HCT116 (cell line): ENCODE results near the gene AUTS2. TPM values are rescaled to one million over a fixed set of nuclear protein-coding genes. Genes with fewer than 3 reads are reported as not detected.

ENCODE experiments used
- ATAC-seq: fragments of 200-7000 bp; cut with Tn5 transposase; 2 replicates; pipeline ENCODE4 v1.9.1; 2020; ENCODE audit warnings: mild to moderate bottlenecking, moderate library complexity
- BruUV-seq: library from RNA; stranded (reverse); fragments of 400-500 nt; replicated peaks from 2 replicates; lab custom pipeline; 2021; lab: Mats Ljungman, UMichigan
- CTCF ChIA-PET: fragments of 300-600 bp; sonication (Branson Sonifier 250); formaldehyde crosslinking; loops from one replicate; lab custom pipeline; 2021; ENCODE audit warnings: antibody characterized with exemption; lab: Charles Lee
- POLR2A ChIA-PET: fragments of 300-600, 350-600 bp; sonication (Branson Sonifier 250); formaldehyde crosslinking; loops from one replicate; lab custom pipeline; 2021; ENCODE audit warnings: antibody characterized with exemption; lab: Charles Lee
- RAD21 ChIA-PET, 2 experiments: fragments of 300-600 bp; sonication (Branson Sonifier 250); formaldehyde crosslinking; loops; one replicate each; lab custom pipeline; 2023; ENCODE audit warnings: low total read pairs in 2 of 2; ENCODE audit not compliant: uncharacterized antibody in 2 of 2, unreplicated experiment in 2 of 2, low non-redundant PET in 1 of 2; lab: Charles Lee
- DNase-seq: peaks from one replicate; pipeline ENCODE4 v3.0.0-alpha.2; 2010; ENCODE audit warnings: low read depth, low spot score
- H2AFZ ChIP-seq: fragments of 200-600 bp; shearing (Covaris generic), sonication (generic); 2 replicates; pipeline ENCODE4 v1.6.1; 2017; ENCODE audit warnings: low read depth, mixed run types, mixed read lengths, antibody characterized with exemption, low read length; ENCODE audit not compliant: poor library complexity, severe bottlenecking
- H3K27ac ChIP-seq: 2 replicates; pipeline ENCODE4 v1.5.1; 2012; ENCODE audit warnings: low read depth, low read length
- H3K27me3 ChIP-seq: fragments of 200-600 bp; sonication (generic); 2 replicates; pipeline ENCODE4 v1.6.1; 2016; ENCODE audit warnings: mixed run types, low read length, mixed read lengths; ENCODE audit not compliant: insufficient read depth
- H3K36me3 ChIP-seq, 2 experiments: fragments of 200-500 bp in 1 of 2; fragments of 200-600 bp in 1 of 2; sonication (Bioruptor generic) in 1 of 2; sonication (generic) in 1 of 2; 2 replicates each; pipeline versions ENCODE4 v1.5.1 to v1.6.1; 2014 to 2016; ENCODE audit warnings: low read length in 2 of 2, inconsistent platforms in 1 of 2, mixed read lengths in 1 of 2, mixed run types in 1 of 2; ENCODE audit not compliant: insufficient read depth in 2 of 2, control insufficient read depth in 1 of 2
- H3K4me1 ChIP-seq, 2 experiments: fragments of 200-600 bp in 1 of 2; sonication (generic) in 1 of 2; 2 replicates each; pipeline versions ENCODE4 v1.5.1 to v1.6.1; 2012 to 2017; ENCODE audit warnings: low read length in 2 of 2, inconsistent platforms in 1 of 2, mild to moderate bottlenecking in 1 of 2, mixed read lengths in 1 of 2, mixed run types in 1 of 2, moderate library complexity in 1 of 2; ENCODE audit not compliant: insufficient read depth in 2 of 2, control insufficient read depth in 1 of 2
- H3K4me2 ChIP-seq: fragments of 200-600 bp; sonication (generic); 2 replicates; pipeline ENCODE4 v1.6.1; 2017; ENCODE audit warnings: mixed run types, low read length, mixed read lengths
- H3K4me3 ChIP-seq, 2 experiments: fragments of 200-600 bp in 1 of 2; sonication (generic) in 1 of 2; replicated peaks in 1 of 2; 2 replicates each; pipeline ENCODE4 v1.5.1; 2011 to 2016; ENCODE audit warnings: low read length in 2 of 2, control low read depth in 1 of 2, low read depth in 1 of 2, mild to moderate bottlenecking in 1 of 2, mixed read lengths in 1 of 2, mixed run types in 1 of 2
- H3K79me2 ChIP-seq: fragments of 200-600 bp; sonication (generic); 2 replicates; pipeline ENCODE4 v1.6.1; 2017; ENCODE audit warnings: mild to moderate bottlenecking, mixed run types, low read length, moderate library complexity, mixed read lengths; ENCODE audit not compliant: insufficient read depth
- H3K9ac ChIP-seq: fragments of 200-600 bp; sonication (generic); 2 replicates; pipeline ENCODE4 v1.6.1; 2016; ENCODE audit warnings: low read length, mixed read lengths
- H3K9me2 ChIP-seq: fragments of 200-600 bp; sonication (generic), shearing (Covaris generic); 2 replicates; pipeline ENCODE4 v1.6.1; 2017; ENCODE audit warnings: mixed run types, mild to moderate bottlenecking, moderate library complexity; ENCODE audit not compliant: insufficient read depth
- H3K9me3 ChIP-seq, 2 experiments: fragments of 200-500 bp in 1 of 2; fragments of 200-600 bp in 1 of 2; sonication (Bioruptor generic) in 1 of 2; sonication (generic) in 1 of 2; 2 replicates each; pipeline ENCODE4 v1.6.1; 2014 to 2017; ENCODE audit warnings: low read length in 2 of 2, mixed read lengths in 2 of 2, inconsistent platforms in 1 of 2, low read depth in 1 of 2, mild to moderate bottlenecking in 1 of 2, mixed run types in 1 of 2, moderate library complexity in 1 of 2; ENCODE audit not compliant: control insufficient read depth in 1 of 2, insufficient read depth in 1 of 2
- H4K20me1 ChIP-seq: fragments of 200-600 bp; sonication (generic), shearing (Covaris generic); 2 replicates; pipeline ENCODE4 v1.6.1; 2017; ENCODE audit warnings: mixed run types, mild to moderate bottlenecking, moderate library complexity; ENCODE audit not compliant: insufficient read depth
- CBX3 ChIP-seq: IDR thresholded peaks from 2 replicates; pipeline ENCODE4 v1.6.1; 2012; ENCODE audit warnings: low read depth
- CEBPB ChIP-seq: IDR thresholded peaks from 2 replicates; pipeline ENCODE4 v1.6.1; 2012; ENCODE audit warnings: low read depth
- EGR1 ChIP-seq: IDR thresholded peaks from 2 replicates; pipeline ENCODE4 v1.6.1; 2012; ENCODE audit warnings: low read depth
- ELF1 ChIP-seq: IDR thresholded peaks from 2 replicates; pipeline ENCODE4 v1.6.1; 2012; ENCODE audit warnings: low read depth, borderline replicate concordance
- EZH2 ChIP-seq: fragments of 200-600 bp; sonication (generic); IDR thresholded peaks from 2 replicates; pipeline ENCODE4 v1.6.1; 2017; ENCODE audit warnings: antibody characterized with exemption, mixed run types
- FOSL1 ChIP-seq: IDR thresholded peaks from 2 replicates; pipeline ENCODE4 v1.6.1; 2012; ENCODE audit warnings: low read depth
- JUND ChIP-seq: IDR thresholded peaks from 2 replicates; pipeline ENCODE4 v1.6.1; 2012
- POLR2A ChIP-seq: IDR thresholded peaks from 2 replicates; pipeline ENCODE4 v1.7.0; 2011; ENCODE audit warnings: borderline replicate concordance; ENCODE audit not compliant: insufficient read depth, insufficient read length; ENCODE audit errors: extremely low read depth
- POLR2AphosphoS5 ChIP-seq: IDR thresholded peaks from 2 replicates; pipeline ENCODE4 v1.6.1; 2011; ENCODE audit warnings: mild to moderate bottlenecking, low read depth, low read length, moderate library complexity
- RAD21 ChIP-seq: IDR thresholded peaks from 2 replicates; pipeline ENCODE4 v1.6.1; 2012; ENCODE audit warnings: low read depth, mild to moderate bottlenecking
- SIN3A ChIP-seq: IDR thresholded peaks from 2 replicates; pipeline ENCODE4 v1.6.1; 2012; ENCODE audit warnings: low read depth
- SP1 ChIP-seq: IDR thresholded peaks from 2 replicates; pipeline ENCODE4 v1.6.1; 2012; ENCODE audit warnings: low read depth
- SRF ChIP-seq: IDR thresholded peaks from 2 replicates; pipeline ENCODE4 v1.6.1; 2012; ENCODE audit warnings: low read depth
- YY1 ChIP-seq: IDR thresholded peaks from 2 replicates; pipeline ENCODE4 v1.6.1; 2011; ENCODE audit warnings: low read length, low read depth, moderate library complexity, mild to moderate bottlenecking; ENCODE audit not compliant: insufficient replicate concordance; ENCODE audit errors: extremely low read depth
- ZFX ChIP-seq: fragments of 450-650 bp; IDR thresholded peaks from 2 replicates; pipeline ENCODE4 v1.6.1; 2017
- ZNF274 ChIP-seq: fragments of 200-500 bp; sonication (Bioruptor generic); IDR thresholded peaks from 2 replicates; pipeline ENCODE4 v1.6.1; 2014; ENCODE audit warnings: mild to moderate bottlenecking, low read depth, low read length, inconsistent platforms
- intact Hi-C: fragments of 100-400 bp; cut with micrococcal nuclease; formaldehyde crosslinking; loops from 2 replicates; pipeline ENCODE4 v1.10.0; 2022
- total RNA-seq: library from RNA; stranded (reverse); gene quantifications from one replicate; pipeline ENCODE4 v1.2.1, GENCODE V29; 2021; ENCODE audit not compliant: unreplicated experiment
- TF ChIP-seq, protein P1 (sequence below): IDR thresholded peaks from 2 replicates; pipeline ENCODE4 v1.6.1; 2012
- TF ChIP-seq, protein P2 (sequence below): IDR thresholded peaks from 2 replicates; pipeline ENCODE4 v1.6.1; 2011; ENCODE audit warnings: mild to moderate bottlenecking, low read length, moderate library complexity; ENCODE audit not compliant: insufficient replicate concordance; ENCODE audit errors: extremely low read depth
- TF ChIP-seq, protein P3 (sequence below): IDR thresholded peaks from 2 replicates; pipeline ENCODE4 v1.6.1; 2012; ENCODE audit warnings: low read depth
- TF ChIP-seq, protein P4 (sequence below): IDR thresholded peaks from 2 replicates; pipeline ENCODE4 v1.6.1; 2012

The AUTS2 gene
- total RNA-seq, 1 experiment from 2014 or later, result 0.93 TPM

DNA sequence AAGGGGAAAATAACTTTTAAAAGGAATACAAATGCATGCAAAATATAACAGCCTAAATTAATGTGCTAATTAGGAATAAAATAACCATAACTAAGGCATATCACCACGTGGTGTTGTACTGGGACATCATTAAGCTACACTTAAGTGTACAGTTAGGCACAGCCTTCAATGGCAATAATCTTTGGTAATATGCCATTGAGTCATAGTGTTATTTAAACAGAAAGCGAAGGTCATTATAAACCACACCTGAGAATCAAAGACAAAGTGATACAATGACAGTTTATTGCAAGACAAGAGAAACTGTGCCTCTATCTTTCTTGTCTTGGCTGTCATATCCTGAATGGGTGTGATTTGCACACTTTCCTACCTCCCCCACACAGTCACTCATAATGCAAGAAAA, 30.5 kb upstream of the AUTS2 start (continued):
- TF ChIP-seq, protein P1, sequence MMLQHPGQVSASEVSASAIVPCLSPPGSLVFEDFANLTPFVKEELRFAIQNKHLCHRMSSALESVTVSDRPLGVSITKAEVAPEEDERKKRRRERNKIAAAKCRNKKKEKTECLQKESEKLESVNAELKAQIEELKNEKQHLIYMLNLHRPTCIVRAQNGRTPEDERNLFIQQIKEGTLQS, result no peak
- TF ChIP-seq YY1, result no peak
- no peak for TF ChIP-seq EZH2
- no peak for TF ChIP-seq SRF

DNA sequence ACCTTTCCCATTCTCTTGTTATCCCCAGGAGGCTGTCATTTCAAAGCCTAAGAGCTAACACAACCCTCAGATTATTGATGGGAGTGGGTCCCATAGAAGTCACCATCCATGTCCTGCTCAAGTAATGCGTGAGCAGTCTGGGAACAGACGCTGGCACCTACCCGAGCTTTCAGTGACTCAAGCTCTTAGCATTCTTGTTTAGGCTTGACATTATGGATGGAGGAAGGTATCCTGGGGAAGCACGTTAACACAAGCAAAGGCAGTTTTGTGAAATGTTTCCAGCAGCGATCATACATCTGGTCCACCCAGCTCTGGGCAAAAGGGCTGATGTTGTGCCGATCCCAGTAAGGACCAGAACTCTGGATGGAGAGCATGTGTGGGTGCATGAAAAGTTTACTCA, 30.0 kb upstream of the AUTS2 start:
- no peaks in the 10 kb centered on the region for H3K27me3 ChIP-seq
- no peak overlapping the region for H2AFZ ChIP-seq
- ChIA-PET CTCF (no interaction called here), RAD21 (no interaction called here), POLR2A (no interaction called here)
- H3K9ac ChIP-seq, result no peak overlapping the region
- no peak for TF ChIP-seq POLR2AphosphoS5
- TF ChIP-seq, protein P2, sequence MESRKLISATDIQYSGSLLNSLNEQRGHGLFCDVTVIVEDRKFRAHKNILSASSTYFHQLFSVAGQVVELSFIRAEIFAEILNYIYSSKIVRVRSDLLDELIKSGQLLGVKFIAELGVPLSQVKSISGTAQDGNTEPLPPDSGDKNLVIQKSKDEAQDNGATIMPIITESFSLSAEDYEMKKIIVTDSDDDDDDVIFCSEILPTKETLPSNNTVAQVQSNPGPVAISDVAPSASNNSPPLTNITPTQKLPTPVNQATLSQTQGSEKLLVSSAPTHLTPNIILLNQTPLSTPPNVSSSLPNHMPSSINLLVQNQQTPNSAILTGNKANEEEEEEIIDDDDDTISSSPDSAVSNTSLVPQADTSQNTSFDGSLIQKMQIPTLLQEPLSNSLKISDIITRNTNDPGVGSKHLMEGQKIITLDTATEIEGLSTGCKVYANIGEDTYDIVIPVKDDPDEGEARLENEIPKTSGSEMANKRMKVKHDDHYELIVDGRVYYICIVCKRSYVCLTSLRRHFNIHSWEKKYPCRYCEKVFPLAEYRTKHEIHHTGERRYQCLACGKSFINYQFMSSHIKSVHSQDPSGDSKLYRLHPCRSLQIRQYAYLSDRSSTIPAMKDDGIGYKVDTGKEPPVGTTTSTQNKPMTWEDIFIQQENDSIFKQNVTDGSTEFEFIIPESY, result no peak
- no peak for TF ChIP-seq SRF
- no peak for TF ChIP-seq EGR1
- no peak for TF ChIP-seq SP1
- no peak for TF ChIP-seq RAD21
- TF ChIP-seq, protein P3, sequence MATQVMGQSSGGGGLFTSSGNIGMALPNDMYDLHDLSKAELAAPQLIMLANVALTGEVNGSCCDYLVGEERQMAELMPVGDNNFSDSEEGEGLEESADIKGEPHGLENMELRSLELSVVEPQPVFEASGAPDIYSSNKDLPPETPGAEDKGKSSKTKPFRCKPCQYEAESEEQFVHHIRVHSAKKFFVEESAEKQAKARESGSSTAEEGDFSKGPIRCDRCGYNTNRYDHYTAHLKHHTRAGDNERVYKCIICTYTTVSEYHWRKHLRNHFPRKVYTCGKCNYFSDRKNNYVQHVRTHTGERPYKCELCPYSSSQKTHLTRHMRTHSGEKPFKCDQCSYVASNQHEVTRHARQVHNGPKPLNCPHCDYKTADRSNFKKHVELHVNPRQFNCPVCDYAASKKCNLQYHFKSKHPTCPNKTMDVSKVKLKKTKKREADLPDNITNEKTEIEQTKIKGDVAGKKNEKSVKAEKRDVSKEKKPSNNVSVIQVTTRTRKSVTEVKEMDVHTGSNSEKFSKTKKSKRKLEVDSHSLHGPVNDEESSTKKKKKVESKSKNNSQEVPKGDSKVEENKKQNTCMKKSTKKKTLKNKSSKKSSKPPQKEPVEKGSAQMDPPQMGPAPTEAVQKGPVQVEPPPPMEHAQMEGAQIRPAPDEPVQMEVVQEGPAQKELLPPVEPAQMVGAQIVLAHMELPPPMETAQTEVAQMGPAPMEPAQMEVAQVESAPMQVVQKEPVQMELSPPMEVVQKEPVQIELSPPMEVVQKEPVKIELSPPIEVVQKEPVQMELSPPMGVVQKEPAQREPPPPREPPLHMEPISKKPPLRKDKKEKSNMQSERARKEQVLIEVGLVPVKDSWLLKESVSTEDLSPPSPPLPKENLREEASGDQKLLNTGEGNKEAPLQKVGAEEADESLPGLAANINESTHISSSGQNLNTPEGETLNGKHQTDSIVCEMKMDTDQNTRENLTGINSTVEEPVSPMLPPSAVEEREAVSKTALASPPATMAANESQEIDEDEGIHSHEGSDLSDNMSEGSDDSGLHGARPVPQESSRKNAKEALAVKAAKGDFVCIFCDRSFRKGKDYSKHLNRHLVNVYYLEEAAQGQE, result no peak
- TF ChIP-seq YY1, result no peak
- no peak for TF ChIP-seq POLR2A
- no peak for TF ChIP-seq SIN3A
- TF ChIP-seq JUND, result no peak
- TF ChIP-seq CBX3, result no peak
- TF ChIP-seq, protein P1, result no peak
- TF ChIP-seq ELF1, result no peak
- TF ChIP-seq, protein P4, sequence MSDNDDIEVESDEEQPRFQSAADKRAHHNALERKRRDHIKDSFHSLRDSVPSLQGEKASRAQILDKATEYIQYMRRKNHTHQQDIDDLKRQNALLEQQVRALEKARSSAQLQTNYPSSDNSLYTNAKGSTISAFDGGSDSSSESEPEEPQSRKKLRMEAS, result no peak
- no peak for TF ChIP-seq ZNF274
- TF ChIP-seq ZFX, result no peak
- no peak for TF ChIP-seq CEBPB
- TF ChIP-seq FOSL1, result no peak
- H3K4me1 ChIP-seq, result no peaks in the 10 kb centered on the region
- no peaks in the 10 kb centered on the region for H3K36me3 ChIP-seq
- intact Hi-C loops, result no loop called here
- H3K79me2 ChIP-seq, result no peaks in the 10 kb centered on the region
- H3K4me3 ChIP-seq, result no peak overlapping the region
- H3K4me2 ChIP-seq, result no peak overlapping the region
- peaks cover 0 to 5% of the 10 kb centered on the region in 2 experiments; a peak in 2 of 4 replicates for H3K9me3 ChIP-seq
- ATAC-seq, result no peak
- H3K27ac ChIP-seq, result no peak overlapping the region
- no peaks in the 10 kb centered on the region for H4K20me1 ChIP-seq
- no TSS peak for BruUV-seq
- DNase-seq, result no peak
- no peaks in the 10 kb centered on the region for H3K9me2 ChIP-seq
